Brain microvascular endothelial cell (primary cell): ENCODE measurements around the gene TMEM44.
A peak's percentile ranks its signal among the peaks of the same experiment; 100 is the strongest.

Source experiments
- DNase-seq: peaks from one replicate; pipeline ENCODE4 v3.0.0-alpha.2; 2020
- H3K27ac ChIP-seq: fragments of 250-450 bp; sonication (Bioruptor Pico); 2 replicates; pipeline ENCODE4 v1.5.1; 2020; ENCODE audit warnings: mild to moderate bottlenecking, moderate library complexity
- H3K27me3 ChIP-seq: fragments of 250-450 bp; sonication (Bioruptor Pico); replicated peaks from 2 replicates; pipeline ENCODE4 v1.5.1; 2020; ENCODE audit warnings: mild to moderate bottlenecking
- H3K36me3 ChIP-seq: fragments of 250-450 bp; sonication (Bioruptor Pico); replicated peaks from 2 replicates; pipeline ENCODE4 v1.5.1; 2020; ENCODE audit warnings: mild to moderate bottlenecking
- H3K4me3 ChIP-seq: 2 replicates; pipeline ENCODE4 v1.5.1; 2011; ENCODE audit warnings: low read depth, mild to moderate bottlenecking, control low read depth, low read length, moderate library complexity
- CTCF ChIP-seq: IDR thresholded peaks from 2 replicates; pipeline ENCODE4 v1.5.1; 2011; ENCODE audit warnings: low read depth, mild to moderate bottlenecking, moderate library complexity, low read length, control low read depth, inconsistent platforms; ENCODE audit errors: missing control alignments
- in situ Hi-C: cut with HindIII; loops from 2 replicates; pipeline ENCODE4 v1.10.0; 2017; ENCODE audit warnings: low sequenced_read_pairs, low pct_ligation_motif_present

TMEM44 gene

GRCh38 chr3:194574639-194575483, 58.4 kb downstream of the TMEM44 start:
- H3K27ac ChIP-seq = peak overlapping the region; percentile 93
- no peaks in the 10 kb centered on the region for H3K36me3 ChIP-seq
- DNase-seq = peak; percentile 91
- TF ChIP-seq CTCF = peak; percentile 52
- no peaks in the 10 kb centered on the region for H3K27me3 ChIP-seq
- H3K4me3 ChIP-seq = no peak overlapping the region
- in situ Hi-C loops = loop anchor here (25.0 kb wide), 1 partner anchor 88 kb away; the partner anchor contains the start of gene ATP13A3

GRCh38 chr3:194573680-194574437, 59.4 kb downstream of the TMEM44 start:
- no peaks in the 10 kb centered on the region for H3K27me3 ChIP-seq
- peak; percentile 67 for DNase-seq
- H3K36me3 ChIP-seq = no peaks in the 10 kb centered on the region
- peak; percentile 61 for TF ChIP-seq CTCF
- in situ Hi-C loops = no loop called here
- no peak overlapping the region for H3K4me3 ChIP-seq
- H3K27ac ChIP-seq = peak overlapping the region; percentile 93

GRCh38 chr3:194572944-194573491, 60.2 kb downstream of the TMEM44 start:
- in situ Hi-C loops = no loop called here

GRCh38 chr3:194572143-194572789, 61.0 kb downstream of the TMEM44 start:
- Histone ChIP-seq H3K36me3 (no peaks in the 10 kb centered on the region), H3K27ac (peak overlapping the region; percentile 93)
- in situ Hi-C loops = no loop called here

More at GRCh38 chr3:194572944-194573491, 60.2 kb downstream of the TMEM44 start:
- H3K27ac ChIP-seq = peak overlapping the region; percentile 93
- H3K27me3 ChIP-seq = no peaks in the 10 kb centered on the region
- TF ChIP-seq CTCF = no peak
- DNase-seq = no peak
- H3K36me3 ChIP-seq = no peaks in the 10 kb centered on the region
- H3K4me3 ChIP-seq = no peak overlapping the region

More at GRCh38 chr3:194572143-194572789, 61.0 kb downstream of the TMEM44 start:
- peak; percentile 95 for DNase-seq
- Histone ChIP-seq H3K4me3 (no peak overlapping the region), H3K27me3 (no peaks in the 10 kb centered on the region)
- TF ChIP-seq CTCF = no peak
